Stimulated activated CD4-positive, alpha-beta T cell treated with anti-CD3 and anti-CD28 coated beads, Interleukin-2, amount 100 ng/mL, for 4 hours (primary cell): Measurements from ENCODE around the gene IDE.
A peak's percentile ranks its signal among the peaks of the same experiment; 100 is the strongest.
"Not testable (repeated sequence)": the region's sequence is repeated elsewhere in the genome, so short reads cannot be mapped to it uniquely, and the experiment has no call there.

Source experiments
- DNase-seq: peaks from one replicate; pipeline ENCODE4 v3.0.0-alpha.2; 2020; ENCODE audit warnings: low read depth

Gene IDE

GRCh38 chr10:92573798-92574547, at the start of gene IDE:
TSS of gene IDE (minus strand) at chr10:92574093. CDS start at chr10:92574019, 74 bp downstream.
- DNase-seq, result peak; percentile 70

- DNase-seq, result no peak
Observed at GRCh38 chr10:92619368-92619767, 45.5 kb upstream of the IDE start.

- no peak for DNase-seq
Observed at GRCh38 chr10:92615515-92615914, 41.6 kb upstream of the IDE start.

GRCh38 chr10:92604841-92605240, 30.9 kb upstream of the IDE start:
- DNase-seq, result no peak

GRCh38 chr10:92598321-92598720, 24.4 kb upstream of the IDE start:
- no peak for DNase-seq

- DNase-seq, result no peak
Observed at GRCh38 chr10:92595505-92595904, 21.6 kb upstream of the IDE start.

- DNase-seq, result no peak
Observed at GRCh38 chr10:92593619-92594588, 20.0 kb upstream of the IDE start.

- DNase-seq, result peak; percentile 94
Observed at GRCh38 chr10:92592761-92593618, 19.1 kb upstream of the IDE start, which contains the start of gene KIF11. TSS of gene KIF11 (plus strand) at chr10:92593130. CDS start at chr10:92593376, 246 bp downstream.

GRCh38 chr10:92591550-92592022, 17.7 kb upstream of the IDE start:
- peak; percentile 77 for DNase-seq

GRCh38 chr10:92590623-92591549, 17.0 kb upstream of the IDE start:
- DNase-seq, result no peak

- not testable (repeated sequence) for DNase-seq
Observed at GRCh38 chr10:92582347-92582746, 8.5 kb upstream of the IDE start.

GRCh38 chr10:92575961-92576360, 2.1 kb upstream of the IDE start:
- no peak for DNase-seq

GRCh38 chr10:92574548-92575261, 812 bp upstream of the IDE start:
- no peak for DNase-seq

GRCh38 chr10:92573091-92573797, 649 bp downstream of the IDE start:
- peak; percentile 13 for DNase-seq

- DNase-seq, result no peak
Observed at GRCh38 chr10:92572362-92573090, 1.4 kb downstream of the IDE start.

GRCh38 chr10:92571649-92572048, 2.2 kb downstream of the IDE start:
- no peak for DNase-seq

- not testable (repeated sequence) for DNase-seq
Observed at GRCh38 chr10:92569663-92570062, 4.2 kb downstream of the IDE start.

GRCh38 chr10:92569071-92569470, 4.8 kb downstream of the IDE start:
- DNase-seq, result no peak
